Ramos (cell line): Measurements from ENCODE around the gene ERGIC1.
"Not testable (repeated sequence)": the region's sequence is repeated elsewhere in the genome, so short reads cannot be mapped to it uniquely, and the experiment has no call there.

Experiments used
- in situ Hi-C: fragments of 300-500 bp; cut with MboI; formaldehyde crosslinking; loops from one replicate; pipeline ENCODE4 v1.14.3; 2022; ENCODE audit warnings: low sequenced_read_pairs; ENCODE audit not compliant: unreplicated experiment

Gene ERGIC1

DNA sequence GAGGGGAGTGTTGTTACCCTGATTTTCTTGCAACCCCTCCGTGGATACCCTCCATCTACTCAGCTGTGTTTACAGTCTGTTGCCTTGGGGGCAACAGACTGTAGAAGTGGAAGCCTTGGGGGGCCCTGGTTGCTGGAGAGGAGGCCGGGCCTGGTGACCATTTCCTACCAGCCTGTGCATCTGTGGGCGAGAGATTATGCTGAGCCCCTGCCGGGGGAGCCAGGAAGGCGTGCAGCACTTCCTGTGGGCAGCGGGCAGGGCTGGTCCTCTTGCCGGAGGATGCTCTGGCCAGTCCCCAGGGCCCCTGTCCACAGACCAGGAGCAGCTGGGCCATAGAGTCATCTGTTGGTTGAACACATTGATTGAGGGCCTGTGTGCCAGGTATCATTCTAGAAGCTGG is 11.1 kb downstream of the ERGIC1 start:
- in situ Hi-C loops, result no loop called here

DNA sequence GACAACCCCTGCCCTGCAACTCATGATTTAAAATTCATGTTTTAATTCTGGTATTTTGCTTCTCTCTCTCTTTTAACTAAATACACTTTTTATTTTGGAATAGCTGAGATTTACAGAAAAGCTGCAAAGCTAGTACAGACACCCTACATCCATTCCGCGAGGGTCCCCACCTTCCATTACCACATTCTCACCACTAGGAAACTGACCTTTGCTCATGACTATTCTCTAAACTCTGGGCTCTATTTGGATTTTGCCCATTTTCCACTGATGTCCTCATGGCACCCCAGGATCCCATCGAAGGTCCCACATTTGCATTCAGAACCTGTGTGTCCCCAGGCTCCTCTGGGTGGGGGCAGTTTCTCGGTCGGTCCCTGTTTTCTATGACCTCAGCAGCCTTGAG is 11.5 kb downstream of the ERGIC1 start:
- in situ Hi-C loops, result no loop called here

GRCh38 chr5:172846249-172846648 is 12.2 kb downstream of the ERGIC1 start:
- in situ Hi-C loops, result no loop called here

GRCh38 chr5:172846677-172847076 is 12.6 kb downstream of the ERGIC1 start:
- in situ Hi-C loops, result no loop called here

DNA sequence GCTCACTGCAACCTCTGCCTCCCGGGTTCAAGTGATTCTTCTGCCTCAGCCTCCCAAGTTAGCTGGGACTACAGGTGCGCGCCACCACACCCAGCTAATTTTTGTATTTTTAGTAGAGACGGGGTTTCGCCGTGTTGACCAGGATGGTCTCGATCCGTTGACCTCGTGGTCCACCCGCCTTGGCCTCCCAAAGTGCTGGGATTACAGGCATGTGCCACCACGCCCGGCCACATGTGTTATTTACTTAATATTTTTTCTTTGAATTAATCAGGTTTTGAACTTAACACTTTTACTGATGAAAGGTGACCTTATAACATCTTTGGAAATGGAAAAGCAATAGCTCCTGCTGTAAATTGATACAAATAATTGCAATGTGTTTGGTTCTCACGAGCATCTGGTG is 13.5 kb downstream of the ERGIC1 start:
- in situ Hi-C loops, result not testable (repeated sequence)

DNA sequence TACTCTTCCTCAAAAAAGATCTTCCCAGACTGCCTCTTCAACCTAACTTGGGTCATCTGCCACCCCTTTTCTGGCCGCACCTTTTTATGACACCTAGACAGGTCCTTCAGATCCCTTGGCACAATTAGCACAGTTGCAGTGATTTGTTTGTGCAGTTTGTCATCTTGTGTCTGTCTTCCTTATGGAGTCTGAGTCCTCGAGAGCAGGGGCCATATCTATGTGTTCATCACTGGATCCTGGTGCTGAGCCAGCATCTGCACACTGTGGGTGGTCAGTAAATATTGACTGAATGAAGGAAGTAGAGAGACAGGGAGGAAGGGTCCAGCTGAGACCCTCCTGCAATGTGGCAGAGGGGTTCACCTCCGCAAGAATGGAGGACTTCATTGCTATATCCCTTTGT is 14.4 kb downstream of the ERGIC1 start:
- in situ Hi-C loops, result no loop called here

DNA sequence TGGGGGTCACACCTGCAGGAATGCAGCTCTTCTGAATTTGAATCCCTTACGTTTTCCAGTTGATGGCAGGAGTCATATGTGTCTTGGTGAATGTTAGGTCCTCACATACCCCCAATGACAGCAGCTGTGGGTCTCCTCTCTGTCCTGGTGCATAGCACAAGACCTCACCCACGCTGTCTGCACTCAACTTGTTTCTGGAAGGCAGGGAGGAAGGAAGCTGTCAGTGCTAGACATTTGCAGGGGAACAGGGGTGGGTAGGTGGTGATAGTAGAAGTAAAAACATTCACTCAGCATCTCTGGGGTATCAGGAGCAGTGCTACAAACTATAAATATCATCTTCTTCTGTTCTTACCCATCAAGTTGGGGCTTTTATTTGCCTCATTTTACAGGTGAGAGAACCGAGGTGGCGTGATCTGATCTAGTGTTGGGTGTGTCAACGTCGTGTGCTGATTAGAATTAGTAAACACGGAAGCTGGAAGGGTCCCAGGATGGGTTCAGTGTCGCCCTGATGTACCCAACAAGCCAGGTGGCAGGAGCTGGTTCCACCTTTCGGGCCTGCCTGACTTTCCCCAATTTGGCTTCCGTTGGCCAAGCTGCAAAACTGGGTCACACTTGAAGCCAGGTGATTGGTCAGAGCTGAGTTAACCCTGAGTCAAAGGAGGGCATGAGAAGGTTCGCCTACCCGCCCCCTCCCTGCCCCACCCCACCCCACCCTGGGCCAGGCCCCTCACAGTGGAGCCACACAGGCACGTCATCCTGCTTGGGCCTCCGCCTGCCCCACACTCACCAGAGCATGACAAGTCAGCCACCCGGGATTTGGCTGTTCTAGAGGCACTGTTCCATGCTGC is 15.8 kb downstream of the ERGIC1 start:
- in situ Hi-C loops, result no loop called here

- in situ Hi-C loops, result no loop called here
Measured at GRCh38 chr5:172850454-172850797, 16.4 kb downstream of the ERGIC1 start.

GRCh38 chr5:172851254-172851653 is 17.2 kb downstream of the ERGIC1 start:
- in situ Hi-C loops, result not testable (repeated sequence)

GRCh38 chr5:172852490-172853354 is 18.7 kb downstream of the ERGIC1 start:
- in situ Hi-C loops, result no loop called here

- in situ Hi-C loops, result no loop called here
Measured at GRCh38 chr5:172853355-172853975, 19.4 kb downstream of the ERGIC1 start.

GRCh38 chr5:172854451-172854871 is 20.4 kb downstream of the ERGIC1 start:
- in situ Hi-C loops, result no loop called here

- in situ Hi-C loops, result no loop called here
Measured at GRCh38 chr5:172854971-172855370, 20.9 kb downstream of the ERGIC1 start.

- in situ Hi-C loops, result no loop called here
Measured at GRCh38 chr5:172855597-172856292, 21.7 kb downstream of the ERGIC1 start.

DNA sequence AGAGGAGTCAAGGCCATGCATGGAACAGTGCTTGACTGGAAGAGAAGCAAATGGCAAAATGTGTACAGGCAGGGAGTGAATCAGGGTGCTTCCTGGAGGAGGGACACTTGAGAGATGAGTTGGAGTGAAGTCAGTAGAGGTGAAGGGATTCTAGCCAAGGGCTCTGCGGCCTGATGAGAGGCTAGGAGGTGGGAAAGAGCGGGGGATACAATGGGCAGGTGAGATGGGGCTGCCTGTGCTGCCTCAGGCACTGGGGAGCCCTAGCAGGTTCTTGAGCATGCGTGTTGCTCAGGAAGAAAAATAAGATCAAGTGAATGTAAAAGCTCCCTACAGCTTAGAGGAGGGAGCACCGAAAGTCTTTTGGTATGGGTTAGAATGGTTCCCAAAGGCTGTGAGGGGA is 22.3 kb downstream of the ERGIC1 start:
- in situ Hi-C loops, result no loop called here

- in situ Hi-C loops, result no loop called here
Measured at GRCh38 chr5:172857982-172858381, 23.9 kb downstream of the ERGIC1 start.

GRCh38 chr5:172858511-172858989 is 24.5 kb downstream of the ERGIC1 start:
- in situ Hi-C loops, result no loop called here

DNA sequence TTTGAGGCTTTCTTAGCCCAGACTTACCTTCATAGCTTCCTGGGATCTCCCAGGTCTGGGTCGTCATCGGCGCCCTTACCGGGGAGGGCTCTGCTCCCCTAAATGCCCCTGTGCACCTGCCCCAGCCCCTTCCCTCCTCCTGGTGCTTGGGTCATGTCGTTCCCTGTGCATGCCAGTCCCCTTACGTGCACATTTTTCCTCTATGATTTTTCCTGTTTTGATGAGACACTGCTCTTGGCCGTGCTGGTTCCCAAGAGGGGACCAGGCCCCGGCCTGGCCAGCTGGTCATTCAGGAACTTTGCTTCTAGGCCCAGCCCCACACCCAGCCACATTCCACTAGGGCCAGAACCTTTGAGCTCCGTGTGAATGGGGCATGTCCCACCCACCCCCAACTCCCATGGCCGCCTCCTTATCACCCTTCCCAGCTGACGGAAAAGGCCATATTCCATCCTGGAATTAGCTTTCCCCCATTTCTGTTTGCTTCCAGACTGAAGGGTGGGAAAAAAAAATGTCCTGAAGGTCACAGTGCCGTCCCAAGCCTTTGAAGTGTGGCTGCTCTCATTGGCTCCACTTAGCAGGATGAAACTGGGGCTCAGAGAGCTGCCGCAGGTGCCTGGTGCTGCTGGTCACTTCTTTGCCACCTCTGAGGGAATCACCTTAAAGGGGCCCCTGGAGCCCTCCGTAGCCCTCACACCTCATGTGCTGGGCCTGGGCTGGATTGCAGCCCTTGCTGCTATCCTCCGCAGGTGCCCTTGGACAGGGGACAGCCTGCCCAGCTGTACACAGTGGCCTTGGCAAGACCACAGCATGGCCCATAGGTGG is 25.1 kb downstream of the ERGIC1 start:
- in situ Hi-C loops, result no loop called here

DNA sequence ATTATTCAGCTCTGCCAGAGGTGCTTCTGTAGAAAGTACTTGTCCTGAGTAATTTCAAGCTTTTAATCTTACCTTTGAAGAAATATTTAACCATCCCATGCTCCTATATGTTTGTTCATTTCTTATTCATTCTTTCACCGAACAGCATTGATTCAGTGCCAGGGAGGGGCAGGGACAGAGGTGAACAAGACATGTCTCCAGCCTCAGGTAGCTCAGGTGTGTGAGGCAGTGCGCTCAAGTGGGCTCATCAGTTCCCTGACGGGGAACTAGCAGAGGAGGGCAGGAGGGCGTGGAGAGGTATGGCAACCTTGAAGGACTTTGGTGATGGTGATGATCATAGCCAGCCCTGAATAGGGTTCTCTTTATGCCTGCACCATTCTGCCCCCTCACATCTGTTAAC is 25.9 kb downstream of the ERGIC1 start:
- in situ Hi-C loops, result no loop called here
